ENCODE results near the gene IGFBP4.
A peak's percentile ranks its signal among the peaks of the same experiment; 100 is the strongest.

The IGFBP4 gene

GRCh38 chr17:40471846-40472732, 28.8 kb downstream of the IGFBP4 start:
- no peak for DNase-seq (ENCODE audit: low spot score)

DNA sequence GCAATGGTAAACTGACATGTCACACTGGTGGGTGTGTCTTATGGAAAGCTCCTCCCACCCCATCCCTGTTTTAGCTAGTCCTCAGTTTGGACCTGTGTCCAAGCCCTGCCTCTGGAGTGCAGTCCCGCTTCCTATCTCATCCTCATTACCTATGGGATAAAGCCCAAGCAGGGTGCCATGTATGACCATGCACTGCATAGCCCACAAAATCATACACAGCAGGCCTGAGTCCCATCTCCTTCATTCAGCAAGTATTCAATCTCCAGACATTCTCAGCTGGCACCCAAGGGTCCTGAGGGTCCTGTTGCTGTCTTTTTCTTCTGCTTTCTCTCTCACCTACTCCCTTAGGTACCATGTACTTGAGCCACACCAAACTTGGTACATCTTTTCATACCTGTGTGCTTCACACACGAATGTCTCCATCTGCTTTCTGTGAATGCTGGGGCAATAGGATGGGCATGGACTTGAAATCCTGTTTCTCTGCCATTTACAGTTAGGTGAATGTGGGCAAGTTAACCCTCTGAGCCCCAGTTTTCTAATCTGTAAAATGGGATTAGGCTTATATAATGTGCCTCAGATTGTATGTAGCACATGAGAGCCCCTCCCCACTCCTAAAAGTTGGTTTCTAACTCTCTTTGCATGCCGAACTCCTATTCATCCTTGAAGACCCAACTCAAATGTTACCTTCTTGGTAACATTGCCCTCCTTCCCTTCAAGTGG, 29.6 kb downstream of the IGFBP4 start:
- DNase-seq (ENCODE audit: low spot score): no peak

DNA sequence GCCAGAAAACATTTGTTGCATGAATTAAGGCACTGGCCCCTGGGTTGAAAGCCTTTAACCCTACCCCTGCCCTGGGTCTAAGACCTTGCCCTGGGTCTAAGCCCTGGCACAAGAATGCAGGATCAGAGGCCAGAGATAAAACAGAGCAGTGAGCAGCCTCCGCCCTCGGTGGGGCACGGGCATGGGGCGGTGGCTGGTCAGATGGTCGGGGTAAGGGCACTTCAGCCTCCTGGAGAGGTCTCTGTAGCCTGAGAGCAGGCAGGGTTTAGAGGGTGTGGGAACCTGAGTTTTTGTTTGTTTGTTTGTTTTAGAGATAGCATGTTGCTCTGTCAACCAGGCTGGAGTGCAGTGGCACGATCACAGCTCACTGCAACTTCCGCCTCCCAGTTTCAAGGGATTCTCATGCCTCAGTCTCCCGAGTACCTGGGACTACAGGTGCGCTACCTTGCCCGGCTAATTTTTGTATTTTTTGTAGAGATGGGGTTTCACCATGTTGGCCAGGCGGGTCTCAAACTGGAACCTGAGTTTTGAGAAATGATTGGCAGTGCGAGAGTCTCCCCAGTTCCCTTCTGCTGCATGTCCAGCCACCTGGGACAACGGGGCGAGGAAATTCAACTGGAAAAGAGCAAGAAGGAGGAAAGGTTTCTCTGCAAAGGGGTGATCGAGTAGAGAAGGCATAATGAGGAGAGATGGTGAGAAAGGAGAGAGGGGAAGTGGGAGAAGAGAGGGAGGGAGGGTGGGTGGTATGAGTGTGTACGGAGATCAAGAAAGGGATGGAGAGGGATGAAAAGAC, 30.5 kb downstream of the IGFBP4 start:
- DNase-seq (ENCODE audit: low spot score): no peak

DNA sequence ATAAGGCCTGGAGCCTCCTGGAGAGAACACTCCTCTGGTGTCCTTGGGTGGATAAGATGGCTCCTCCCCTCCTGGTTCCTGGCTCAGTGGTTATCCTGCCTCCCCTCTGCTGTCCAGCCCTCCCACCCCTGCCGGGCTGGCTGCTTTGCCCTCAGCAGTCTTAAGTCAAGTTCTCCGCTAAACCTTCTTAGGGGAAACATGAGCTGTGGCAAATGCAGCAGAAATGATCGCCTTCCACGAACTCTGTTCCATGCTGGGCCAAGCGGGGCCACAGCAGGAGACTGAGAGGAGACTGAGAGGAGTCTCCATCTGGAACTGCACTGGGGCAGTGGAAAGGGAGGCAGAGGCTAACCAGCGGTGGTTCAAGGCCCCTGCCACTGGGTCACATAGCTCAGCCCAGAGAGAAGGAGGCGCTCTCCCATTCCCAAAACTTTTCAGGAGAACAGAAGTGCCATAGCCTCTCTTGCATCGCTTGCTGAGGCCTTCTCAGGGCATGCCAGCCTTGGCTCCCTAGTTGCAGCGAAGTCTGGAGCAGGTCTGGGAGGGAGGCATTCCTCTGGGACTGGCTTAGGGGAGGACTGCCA, 31.3 kb downstream of the IGFBP4 start:
- no peak for DNase-seq (ENCODE audit: low spot score)

DNA sequence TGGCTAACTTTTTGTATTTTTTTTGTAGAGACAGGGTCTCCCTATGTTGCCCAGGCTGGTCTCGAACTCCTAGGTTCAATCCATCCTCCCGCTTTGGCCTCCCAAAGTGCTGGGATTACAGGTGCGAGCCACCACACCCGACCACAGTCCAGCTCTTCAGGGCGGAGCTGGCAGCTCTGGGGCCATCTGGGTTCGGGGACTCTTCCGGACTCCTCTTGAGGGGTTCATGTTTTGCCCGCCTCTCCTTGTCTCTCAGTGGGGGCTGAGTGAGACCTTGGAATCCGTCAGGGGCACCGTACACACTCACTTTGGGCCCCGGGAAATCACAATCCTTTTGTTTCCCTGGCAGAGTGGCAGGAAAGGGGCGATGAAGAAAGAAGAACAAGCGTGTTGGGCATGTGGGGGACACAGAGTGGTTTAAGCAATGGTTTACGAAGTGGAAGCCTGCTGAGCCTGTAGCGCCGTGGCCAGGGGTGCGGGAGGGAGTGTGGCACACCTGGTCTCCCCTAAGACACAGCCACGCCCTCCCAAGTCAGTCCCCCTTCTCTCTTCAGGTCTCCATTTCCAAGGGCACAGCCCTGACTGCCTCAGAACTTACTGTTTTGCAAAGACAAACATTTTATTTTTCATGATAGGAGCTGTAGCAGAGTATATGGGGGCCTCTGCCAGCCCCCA, 32.1 kb downstream of the IGFBP4 start:
- DNase-seq (ENCODE audit: low spot score): no peak

- DNase-seq (ENCODE audit: low spot score): no peak
Measured at GRCh38 chr17:40477796-40478195, 34.5 kb downstream of the IGFBP4 start.

- no peak for DNase-seq (ENCODE audit: low spot score)
Measured at GRCh38 chr17:40478486-40478885, 35.2 kb downstream of the IGFBP4 start.

DNA sequence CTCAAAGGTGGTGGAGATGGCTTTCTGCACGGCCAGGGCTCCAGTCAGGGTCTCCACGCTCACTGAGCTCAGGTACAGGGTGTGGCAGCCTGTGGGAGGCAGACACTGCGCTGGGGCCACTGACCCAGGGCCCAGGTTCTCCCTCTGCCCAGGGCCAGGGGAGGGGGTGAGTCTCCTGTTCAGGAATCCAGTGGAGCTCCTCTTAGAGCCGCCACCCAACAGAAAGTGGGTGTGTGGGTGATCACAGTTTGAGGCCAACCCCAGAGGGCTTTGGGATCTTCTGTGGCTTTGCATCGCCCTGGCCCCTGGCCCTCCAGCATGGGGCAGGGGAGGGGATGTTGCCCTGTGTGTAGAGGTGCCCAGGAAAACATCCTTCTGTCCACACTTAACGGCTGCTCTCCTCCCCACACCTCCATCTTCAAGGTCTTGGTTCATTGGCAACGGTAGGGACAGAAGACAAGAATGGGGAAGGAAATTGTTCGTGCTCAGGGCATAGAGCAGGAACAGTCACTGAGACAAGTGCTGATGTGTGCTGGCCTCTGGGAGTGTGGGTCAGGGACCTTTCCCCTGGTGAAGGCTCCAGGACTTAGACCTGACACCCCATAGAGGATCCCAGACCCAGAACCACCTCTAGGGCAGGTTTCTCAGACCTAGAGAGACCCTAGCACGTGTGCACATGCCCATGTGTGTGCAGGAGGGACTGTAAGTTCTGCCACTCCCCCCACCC, 36.7 kb downstream of the IGFBP4 start:
- DNase-seq (ENCODE audit: low spot score): no peak

DNA sequence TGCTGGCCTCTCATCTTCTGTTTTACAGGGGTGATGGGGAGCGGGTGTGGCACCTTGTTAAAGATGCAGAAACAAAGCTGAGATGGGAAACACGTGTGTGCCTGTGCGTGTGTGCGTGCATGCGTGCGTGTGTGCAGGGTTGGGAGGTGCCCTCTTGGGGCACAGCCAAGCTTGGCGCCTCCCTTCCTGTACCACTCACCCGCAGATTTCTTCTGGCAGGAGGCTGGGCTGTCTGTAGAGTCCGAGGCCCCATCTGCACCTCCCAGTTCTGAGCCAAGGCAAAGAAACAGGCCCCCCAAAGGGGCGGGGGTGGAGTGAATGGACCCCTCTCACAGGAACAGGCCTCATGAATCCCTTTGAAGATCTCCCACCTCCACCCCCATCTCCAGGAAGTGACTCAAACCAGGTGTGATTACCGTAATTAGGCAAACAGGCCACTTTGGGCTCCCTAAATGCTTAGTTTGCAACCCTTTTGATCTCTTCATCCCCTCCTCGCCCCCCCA, 37.3 kb downstream of the IGFBP4 start:
- DNase-seq (ENCODE audit: low spot score): no peak

DNA sequence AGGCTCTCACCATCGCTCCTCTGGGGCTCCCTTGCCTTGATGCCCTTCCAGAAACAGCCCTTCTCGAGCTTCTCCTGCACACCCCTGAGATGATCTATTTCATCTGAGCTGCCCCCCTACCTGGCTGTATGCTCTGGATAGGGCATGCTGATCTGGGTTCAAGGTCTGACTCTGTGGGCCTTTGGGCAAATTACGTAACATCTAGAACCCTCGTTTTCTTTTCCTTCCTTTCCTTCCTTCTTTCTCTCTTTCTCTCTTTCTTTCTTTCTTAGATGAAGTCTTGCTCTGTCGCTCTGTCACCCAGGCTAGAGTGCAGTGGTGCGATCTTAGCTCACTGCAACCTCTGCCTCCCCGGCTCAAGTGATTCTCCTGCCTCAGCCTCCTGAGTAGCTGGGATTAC, 37.9 kb downstream of the IGFBP4 start:
- DNase-seq (ENCODE audit: low spot score): no peak

GRCh38 chr17:40482722-40483121, 39.5 kb downstream of the IGFBP4 start:
- no peak for DNase-seq (ENCODE audit: low spot score)

DNA sequence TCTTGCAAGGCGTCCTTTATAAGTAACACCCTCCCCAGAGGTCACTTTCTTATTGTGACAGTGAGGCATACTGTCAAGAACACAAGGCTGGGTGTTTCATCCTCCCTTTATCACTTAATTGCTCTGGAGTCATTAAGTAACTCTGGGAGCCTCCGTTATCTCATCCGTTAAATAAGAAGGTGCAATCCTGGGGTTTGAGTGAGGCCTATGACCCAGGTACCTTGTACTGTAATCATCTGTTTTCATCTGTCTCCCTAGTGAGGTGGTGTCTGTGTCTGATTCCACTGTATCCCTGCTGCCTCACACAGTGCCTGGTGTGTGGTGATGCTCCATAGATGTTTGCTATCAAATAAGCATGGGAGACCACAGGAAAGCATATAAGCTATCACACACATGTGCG, 40.4 kb downstream of the IGFBP4 start:
- DNase-seq (ENCODE audit: low spot score): no peak

- no peak for DNase-seq (ENCODE audit: low spot score)
Measured at GRCh38 chr17:40484285-40484972, 41.2 kb downstream of the IGFBP4 start.

DNA sequence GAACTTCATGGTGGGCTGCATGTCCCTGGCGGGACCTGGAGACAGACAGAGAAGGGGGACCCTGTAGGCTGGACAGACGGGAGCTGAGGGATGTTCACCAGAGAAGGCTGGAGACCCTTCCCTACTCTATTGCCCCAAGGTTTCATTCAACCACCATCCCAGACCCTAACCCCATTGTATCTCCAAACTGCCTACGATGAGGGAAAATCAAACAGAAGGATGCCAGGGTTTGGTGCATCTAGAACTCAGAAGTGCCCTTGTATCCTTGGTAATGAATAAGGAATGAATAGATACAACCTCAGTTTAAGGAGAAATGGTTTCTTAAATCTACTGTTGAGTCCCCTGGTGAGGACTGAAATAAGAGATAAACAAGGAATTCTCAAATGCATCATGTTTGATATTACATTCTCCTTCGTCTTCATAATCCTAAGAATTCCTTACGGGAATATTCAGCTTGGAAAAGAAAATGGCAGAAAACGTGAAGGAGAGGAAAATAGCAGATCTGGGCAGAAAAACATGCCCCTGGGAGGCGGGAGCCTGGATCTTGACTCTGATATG, 41.8 kb downstream of the IGFBP4 start:
- no peak for DNase-seq (ENCODE audit: low spot score)

GRCh38 chr17:40485851-40486521, 42.7 kb downstream of the IGFBP4 start:
- DNase-seq (ENCODE audit: low spot score): peak; percentile 91

DNA sequence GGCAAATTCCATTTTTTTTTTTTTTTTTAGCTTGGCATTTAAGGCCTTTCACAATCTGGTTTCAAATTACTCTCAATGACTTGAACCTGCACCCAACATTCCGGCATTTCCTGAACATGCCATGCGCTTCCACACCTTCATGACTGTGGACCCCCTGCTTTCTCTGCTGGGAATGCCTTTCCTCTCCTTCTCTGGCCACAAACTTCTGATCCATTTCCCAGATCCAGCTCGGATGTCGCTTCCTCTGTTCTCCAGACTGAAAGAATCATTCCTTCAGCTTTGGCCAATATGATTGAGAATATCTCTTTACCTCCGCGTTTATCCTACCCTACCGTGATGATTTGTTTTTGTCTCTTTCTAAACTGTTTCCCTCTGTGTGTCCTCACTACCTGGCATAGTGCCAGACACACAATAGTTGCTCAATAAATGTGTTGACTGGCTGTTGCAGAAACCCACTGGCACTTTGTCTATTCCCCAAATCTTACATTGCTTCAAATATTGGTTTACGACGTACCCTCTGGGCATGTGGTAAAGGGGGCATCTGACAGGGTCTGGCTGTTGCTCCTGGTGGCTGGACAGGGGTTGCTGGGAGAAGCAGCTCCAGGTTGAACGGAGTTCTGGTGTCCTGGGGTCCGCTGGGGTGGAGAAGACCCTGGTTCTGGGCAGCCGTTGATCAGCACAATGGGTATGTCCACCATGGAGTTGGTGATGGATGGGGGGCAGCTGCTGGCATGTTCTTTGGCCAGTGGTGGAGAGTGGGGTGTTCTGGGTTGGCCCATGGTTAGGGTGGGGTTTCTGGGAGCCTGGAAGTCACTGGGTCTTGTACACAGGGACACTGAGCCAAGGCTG, 43.5 kb downstream of the IGFBP4 start:
- peak; percentile 58 for DNase-seq (ENCODE audit: low spot score)

- DNase-seq (ENCODE audit: low spot score): no peak
Measured at GRCh38 chr17:40487371-40488020, 44.2 kb downstream of the IGFBP4 start.

Measured in AG08396 (cell line).